HepG2 (cell line): ENCODE results near the gene SDC3. TPM values are rescaled to one million over a fixed set of nuclear protein-coding genes. Genes with fewer than 3 reads are reported as not detected.

Source experiments
- ATAC-seq: fragments of 200-7000 bp; cut with Tn5 transposase; 3 replicates; pipeline ENCODE4 v1.9.1; 2020; ENCODE audit warnings: mild to moderate bottlenecking, moderate library complexity
- BruUV-seq: library from RNA; stranded (reverse); fragments of 400-500 nt; replicated peaks from 2 replicates; lab custom pipeline; 2021; lab: Mats Ljungman, UMichigan
- CTCF ChIA-PET: fragments of 300-600 bp; formaldehyde crosslinking; extraction: SDS; loops from one replicate; lab custom pipeline; 2021; ENCODE audit warnings: low total read pairs, inconsistent platforms, low intra/inter-chr PET ratio; lab: Yijun Ruan, JAX
- POLR2A ChIA-PET: fragments of 350-600 bp; sonication (Branson Sonifier 250); formaldehyde crosslinking; loops from one replicate; lab custom pipeline; 2020; ENCODE audit warnings: antibody characterized with exemption, inconsistent platforms; lab: Yijun Ruan, JAX
- DNase-seq: peaks from one replicate; pipeline ENCODE4 v3.0.0-alpha.2; 2015; ENCODE audit warnings: low spot score
- FAIRE-seq: peaks from 3 replicates; lab custom pipeline; 2011; peaks lifted over from hg19 to GRCh38; lab: Jason Lieb, UNC
- H2AFZ ChIP-seq: one replicate; pipeline ENCODE4 v1.6.1; 2011; ENCODE audit warnings: low read length, inconsistent platforms
- H3K27ac ChIP-seq: fragments of 300-600 bp; 3 replicates; pipeline ENCODE4 v1.8.0; 2011; ENCODE audit warnings: mixed run types, mild to moderate bottlenecking, mixed read lengths, low read length, inconsistent platforms; ENCODE audit not compliant: insufficient read depth; ENCODE audit errors: extremely low read length
- H3K27me3 ChIP-seq, 2 experiments: fragments of 200-600 bp in 1 of 2; 2 replicates in 1 of 2; 3 replicates in 1 of 2; pipeline versions ENCODE4 v1.6.0 to v1.8.0; 2011; ENCODE audit warnings: low read length in 2 of 2, mild to moderate bottlenecking in 2 of 2, moderate library complexity in 2 of 2, inconsistent platforms in 1 of 2; ENCODE audit not compliant: insufficient read depth in 2 of 2, control insufficient read depth in 1 of 2
- H3K36me3 ChIP-seq, 2 experiments: fragments of 200-600 bp in 1 of 2; replicated peaks in 1 of 2; 2 replicates in 1 of 2; 3 replicates in 1 of 2; pipeline versions ENCODE4 v1.5.1 to v1.8.0; 2011; ENCODE audit warnings: low read length in 2 of 2, inconsistent platforms in 1 of 2; ENCODE audit not compliant: insufficient read depth in 2 of 2, control insufficient read depth in 1 of 2
- H3K4me1 ChIP-seq: 2 replicates; pipeline ENCODE4 v1.5.1; 2012; ENCODE audit warnings: low read length, inconsistent platforms; ENCODE audit not compliant: insufficient read depth
- H3K4me2 ChIP-seq: 2 replicates; pipeline ENCODE4 v1.6.0; 2011; ENCODE audit warnings: low read depth, low read length, inconsistent platforms
- H3K4me3 ChIP-seq, 3 experiments: fragments of 200-600 bp in 1 of 3; sonication (generic), shearing (Covaris generic) in 1 of 3; replicated peaks in 1 of 3; 2 replicates each; pipeline ENCODE4 v1.5.1; 2011 to 2016; ENCODE audit warnings: low read length in 3 of 3, inconsistent platforms in 2 of 3, low read depth in 2 of 3, mild to moderate bottlenecking in 2 of 3, control low read depth in 1 of 3, mixed read lengths in 1 of 3; ENCODE audit not compliant: insufficient read depth in 1 of 3
- H3K79me2 ChIP-seq: one replicate; pipeline ENCODE4 v1.6.1; 2011; ENCODE audit warnings: low read length, inconsistent platforms; ENCODE audit not compliant: insufficient read depth
- H3K9ac ChIP-seq: 2 replicates; pipeline ENCODE4 v1.6.0; 2011; ENCODE audit warnings: mild to moderate bottlenecking, low read depth, low read length, inconsistent platforms; ENCODE audit not compliant: insufficient read depth
- H3K9me3 ChIP-seq: 2 replicates; pipeline ENCODE4 v1.5.1; 2012; ENCODE audit warnings: mild to moderate bottlenecking, low read length
- H4K20me1 ChIP-seq: 2 replicates; pipeline ENCODE4 v1.6.0; 2011; ENCODE audit warnings: inconsistent platforms, mild to moderate bottlenecking, low read length, moderate library complexity; ENCODE audit not compliant: insufficient read depth
- ARID5B ChIP-seq: IDR thresholded peaks from 2 replicates; pipeline ENCODE4 v1.4.0; 2020; ENCODE audit warnings: mild to moderate bottlenecking, missing genetic modification reagents
- BHLHE40 ChIP-seq: IDR thresholded peaks from 2 replicates; pipeline ENCODE4 v1.6.1; 2011; ENCODE audit warnings: low read length, improper control_type of control experiment
- ERF ChIP-seq: IDR thresholded peaks from 2 replicates; pipeline ENCODE4 v1.6.1; 2018; ENCODE audit warnings: missing biosample characterization, missing genetic modification reagents
- GATA4 ChIP-seq: sonication (generic); IDR thresholded peaks from 2 replicates; pipeline ENCODE4 v1.6.1; 2016; ENCODE audit warnings: antibody characterized with exemption, low read depth, borderline replicate concordance
- PHB2 ChIP-seq: fragments of 450-650 bp; IDR thresholded peaks from 2 replicates; pipeline ENCODE4 v1.6.1; 2018; ENCODE audit not compliant: partially characterized antibody
- POLR2AphosphoS5 ChIP-seq: IDR thresholded peaks from 2 replicates; pipeline ENCODE4 v1.6.1; 2012; ENCODE audit warnings: low read depth, low read length
- PRDM15 ChIP-seq: sonication (generic); formaldehyde crosslinking; IDR thresholded peaks from 2 replicates; pipeline ENCODE4 v1.4.0; 2020; ENCODE audit warnings: missing genetic modification reagents
- RXRA ChIP-seq: sonication (generic); formaldehyde crosslinking; IDR thresholded peaks from 2 replicates; pipeline ENCODE4 v1.5.1; 2020; ENCODE audit warnings: missing genetic modification reagents
- THAP8 ChIP-seq: sonication (generic); formaldehyde crosslinking; IDR thresholded peaks from 2 replicates; pipeline ENCODE4 v1.5.1; 2020; ENCODE audit warnings: missing genetic modification reagents, mild to moderate bottlenecking, borderline replicate concordance
- ZHX1 ChIP-seq: sonication (generic); formaldehyde crosslinking; IDR thresholded peaks from 2 replicates; pipeline ENCODE4 v1.8.1; 2022; ENCODE audit warnings: low read depth, mild to moderate bottlenecking, missing genetic modification reagents
- ZNF225 ChIP-seq: sonication (generic); formaldehyde crosslinking; IDR thresholded peaks from 2 replicates; pipeline ENCODE4 v1.4.0; 2020; ENCODE audit warnings: mild to moderate bottlenecking, missing genetic modification reagents
- ZNF615 ChIP-seq: sonication (generic); formaldehyde crosslinking; IDR thresholded peaks from 2 replicates; pipeline ENCODE4 v1.5.0; 2020; ENCODE audit warnings: mild to moderate bottlenecking, missing genetic modification reagents, borderline replicate concordance
- ZNF670 ChIP-seq: sonication (generic); formaldehyde crosslinking; IDR thresholded peaks from 2 replicates; pipeline ENCODE4 v1.8.0; 2022; ENCODE audit warnings: mild to moderate bottlenecking, missing genetic modification reagents, borderline replicate concordance
- WGBS: methylation state at CpG from one replicate; pipeline ENCODE4 v1.1.6; 2017; ENCODE audit warnings: low lambda C conversion rate; 5-methylcytosine and 5-hydroxymethylcytosine counted together
- in situ Hi-C: cut with HindIII; loops from 2 replicates; pipeline ENCODE4 v1.10.0; 2017; ENCODE audit warnings: low pct_unique_long_range_greater_than_20kb; ENCODE audit not compliant: extremely low pct_ligation_motif_present
- intact Hi-C: fragments of 100-400 bp; cut with micrococcal nuclease; formaldehyde crosslinking; loops from one replicate; pipeline ENCODE4 v1.10.0; 2022; ENCODE audit not compliant: unreplicated experiment
- polyA plus RNA-seq, 8 experiments: library from polyadenylated mRNA; depleted of rRNA in 3 of 8; stranded (reverse) in 7 of 8; unstranded in 1 of 8; fragments of >200 nt; fragmentation: Illumina TruSeq in 4 of 8; extraction: Trizol in 4 of 8; gene quantifications; 2 replicates each; pipeline versions ENCODE4 v1.2.1 to v1.2.3, GENCODE V29; 2011 to 2016; ENCODE audit warnings: low read depth in 4 of 8, missing spikeins in 1 of 8, mixed read lengths in 1 of 8; ENCODE audit not compliant: insufficient read depth in 1 of 8
- total RNA-seq, 5 experiments: library from RNA; depleted of rRNA; stranded (reverse); fragments of >200 nt; fragmentation: Illumina TruSeq; extraction: Trizol; gene quantifications; 2 replicates each; pipeline ENCODE4 v1.2.3, GENCODE V29; 2016; ENCODE audit warnings: low read depth in 1 of 5

Gene SDC3
- total and polyA plus RNA-seq, 2 of the 13 experiments (the other 11 are each of a cell fraction or from before 2014, with no cell fraction given) = 0.49 to 0.84 TPM

GRCh38 chr1:30878016-30878415 is 30.5 kb downstream of the SDC3 start:
- in situ Hi-C loops = no loop called here
- Histone ChIP-seq H3K4me3 (no peak overlapping the region), H3K9ac (no peak overlapping the region), H3K36me3 (no peaks in the 10 kb centered on the region), H3K79me2 (no peaks in the 10 kb centered on the region), H3K4me2 (no peak overlapping the region), H3K4me1 (no peaks in the 10 kb centered on the region), H3K9me3 (no peaks in the 10 kb centered on the region), H3K27me3 (peaks cover 0 to 23% of the 10 kb centered on the region in 2 experiments; a peak in 3 of 5 replicates), H2AFZ (no peak overlapping the region), H4K20me1 (no peaks in the 10 kb centered on the region), H3K27ac (no peak overlapping the region)
- BruUV-seq = no TSS peak
- WGBS = 0% methylated on average over 2 of the region's 9 CpGs
- TF ChIP-seq THAP8 (CRISPR knock-in tag) (no peak), ZNF670 (no peak), GATA4 (no peak), ZNF225 (no peak), ZNF615 (CRISPR knock-in tag) (no peak), PRDM15 (CRISPR knock-in tag) (no peak), ZHX1 (no peak), POLR2AphosphoS5 (no peak), RXRA (CRISPR knock-in tag) (no peak), ARID5B (CRISPR knock-in tag) (no peak), PHB2 (no peak), ERF (no peak), BHLHE40 (no peak)
- ATAC-seq = no peak
- DNase-seq = no peak
- ChIA-PET POLR2A (no interaction called here), CTCF (no interaction called here)
- FAIRE-seq = no peak
- intact Hi-C loops = no loop called here
